Brain pericyte (primary cell): ENCODE results near the gene TINCR.

Source experiments
- DNase-seq: peaks from one replicate; pipeline ENCODE4 v3.0.0-alpha.2; 2012; ENCODE audit warnings: low read depth, low spot score

Gene TINCR

DNA sequence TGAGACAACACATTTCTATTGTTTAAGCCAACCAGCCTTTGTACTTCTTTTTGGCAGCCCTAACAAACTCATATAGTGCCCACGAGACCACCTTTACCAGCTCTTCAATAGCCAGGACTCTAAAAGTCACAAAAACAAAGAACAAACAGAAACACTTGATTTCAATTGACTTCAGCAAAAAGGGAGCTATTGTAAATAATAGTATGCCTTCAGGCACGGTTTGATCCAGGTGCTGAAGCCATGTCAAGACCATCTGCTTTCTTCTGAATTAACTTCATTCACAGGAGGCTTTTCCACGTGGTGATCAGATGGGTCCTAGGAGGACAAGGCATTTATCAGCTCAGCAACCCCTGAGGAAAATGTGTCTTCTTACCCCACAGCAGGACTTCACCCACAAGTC lies 53.8 kb downstream of the TINCR start:
- DNase-seq, result no peak

DNA sequence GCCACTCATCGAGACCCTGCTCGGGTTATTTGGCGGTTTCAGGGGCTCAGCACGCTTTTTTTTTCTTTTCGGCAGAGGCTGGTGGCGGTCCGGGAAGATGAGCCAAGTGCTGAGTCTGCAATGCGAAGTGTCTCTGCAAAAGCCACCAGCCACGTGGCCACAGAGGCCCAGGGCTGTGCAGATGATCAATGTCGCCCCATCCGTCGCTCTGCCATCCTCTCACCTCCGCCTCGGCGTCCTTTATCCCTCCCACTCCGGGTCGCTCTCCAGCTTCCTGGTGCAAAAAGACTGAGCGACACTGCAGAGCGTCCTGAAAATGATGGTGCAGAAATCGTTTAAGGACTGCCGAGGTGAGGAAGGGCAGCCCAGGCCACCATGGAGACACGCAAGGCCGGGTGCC lies 55.0 kb downstream of the TINCR start:
- DNase-seq, result no peak
